Measurements from ENCODE around the gene AKT3.

AKT3 gene

DNA sequence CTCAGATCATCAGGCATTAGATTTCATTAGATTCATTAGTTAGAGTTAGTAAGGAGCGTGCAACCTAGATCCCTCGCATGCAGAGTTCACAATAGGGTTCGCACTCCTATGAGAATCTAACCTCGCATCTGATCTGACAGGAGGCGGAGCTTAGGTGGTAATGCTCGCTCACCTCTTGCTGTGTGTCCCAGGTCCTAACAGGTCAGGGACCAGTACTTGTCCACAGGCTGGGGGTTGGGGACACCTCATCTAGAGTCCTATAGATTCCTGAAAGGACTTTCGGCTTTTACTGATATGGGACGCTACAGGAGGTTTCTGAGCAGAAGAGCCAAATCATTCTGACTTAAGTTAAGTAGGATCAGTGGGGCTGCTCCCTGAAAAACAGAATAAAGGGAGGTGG is 91.4 kb downstream of the AKT3 start:
- H3K27me3 ChIP-seq (replicated peaks; ENCODE audit: insufficient read depth, low read length) = no peaks in the 10 kb centered on the region
- H3F3A ChIP-seq (ENCODE audit: insufficient read depth, low read length) = no peaks in the 10 kb centered on the region
- no peaks in the 10 kb centered on the region for H3K79me2 ChIP-seq (ENCODE audit: low read length)
- no peaks in the 10 kb centered on the region for H3K36me3 ChIP-seq (replicated peaks; ENCODE audit: insufficient read depth, low read length)
- H3K4me1 ChIP-seq (ENCODE audit: low read length) = no peaks in the 10 kb centered on the region
- no peak overlapping the region for H3K4me2 ChIP-seq (ENCODE audit: low read depth, low read length)
- no peaks in the 10 kb centered on the region for H3K9me3 ChIP-seq (replicated peaks; ENCODE audit: insufficient read depth, low read length)
- H4K20me1 ChIP-seq (ENCODE audit: insufficient read depth, low read length) = no peaks in the 10 kb centered on the region
- DNase-seq = no peak
- no peaks in the 10 kb centered on the region for H3K9me2 ChIP-seq (replicated peaks; ENCODE audit: insufficient read depth, low read length)
- H3K9ac ChIP-seq (ENCODE audit: low read length) = no peak overlapping the region
- no peak overlapping the region for H2AFZ ChIP-seq (ENCODE audit: low read length)
- H3K27ac ChIP-seq (ENCODE audit: low read length) = no peak overlapping the region
- H3K4me3 ChIP-seq (ENCODE audit: low read length) = no peak overlapping the region
- TF ChIP-seq EZH2phosphoT487 (IDR thresholded peaks at IDR 0.05; ENCODE audit: low read length) = no peak
- no peak for TF ChIP-seq EZH2 (optimal IDR thresholded peaks at IDR 0.05; ENCODE audit: low read depth, low read length)
- no peak for TF ChIP-seq CTCF (IDR thresholded peaks at IDR 0.05; ENCODE audit: low read length)

DNA sequence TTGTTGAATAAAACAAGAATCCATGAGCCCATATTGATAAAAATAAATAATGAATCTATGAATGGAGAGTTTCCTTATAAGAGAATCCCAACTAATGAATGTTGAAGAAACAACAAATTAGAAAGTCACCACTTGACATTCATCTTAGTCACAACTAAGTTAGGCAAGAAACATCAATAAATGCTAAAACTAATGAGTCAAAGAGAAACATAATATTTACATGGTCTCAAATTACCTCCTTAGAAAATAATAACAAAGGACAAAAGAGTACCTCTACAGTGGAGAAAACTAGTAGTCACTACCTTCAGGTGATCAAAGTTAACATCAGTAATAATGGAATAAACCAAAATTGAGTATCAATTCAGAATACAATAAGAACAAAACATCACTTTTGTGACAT is 93.5 kb downstream of the AKT3 start:
- Histone ChIP-seq H3K79me2 (ENCODE audit: low read length) (no peaks in the 10 kb centered on the region), H3F3A (ENCODE audit: insufficient read depth, low read length) (no peaks in the 10 kb centered on the region), H3K4me3 (ENCODE audit: low read length) (no peak overlapping the region)

DNA sequence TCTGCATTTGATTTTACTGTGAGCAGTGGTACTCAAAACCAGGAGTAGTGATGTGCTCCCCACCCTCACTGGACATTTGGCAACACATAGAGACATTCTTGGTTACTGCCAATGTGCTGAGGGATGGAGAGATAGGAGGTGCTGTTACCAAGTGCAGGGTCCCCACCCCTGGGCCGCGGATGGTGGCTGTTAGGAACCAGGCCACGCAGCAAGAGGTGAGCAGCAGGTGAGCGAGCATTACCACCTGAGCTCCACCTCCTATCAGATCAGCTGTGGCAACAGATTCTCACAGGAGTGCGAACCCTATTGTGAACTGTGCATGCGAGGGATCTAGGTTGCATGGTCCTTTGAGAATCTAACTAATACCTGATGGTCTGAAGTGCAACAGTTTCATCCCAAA is 95.7 kb downstream of the AKT3 start:
- H3K9ac ChIP-seq (ENCODE audit: low read length) = no peak overlapping the region
- TF ChIP-seq EZH2 (optimal IDR thresholded peaks at IDR 0.05; ENCODE audit: low read depth, low read length) (no peak), EZH2phosphoT487 (IDR thresholded peaks at IDR 0.05; ENCODE audit: low read length) (no peak), CTCF (IDR thresholded peaks at IDR 0.05; ENCODE audit: low read length) (no peak)
- H2AFZ ChIP-seq (ENCODE audit: low read length) = no peak overlapping the region
- H3K79me2 ChIP-seq (ENCODE audit: low read length) = no peaks in the 10 kb centered on the region
- no peak overlapping the region for H3K4me3 ChIP-seq (ENCODE audit: low read length)
- H3K9me2 ChIP-seq (replicated peaks; ENCODE audit: insufficient read depth, low read length) = no peaks in the 10 kb centered on the region
- H3K9me3 ChIP-seq (replicated peaks; ENCODE audit: insufficient read depth, low read length) = no peaks in the 10 kb centered on the region
- no peaks in the 10 kb centered on the region for H3K36me3 ChIP-seq (replicated peaks; ENCODE audit: insufficient read depth, low read length)
- no peak overlapping the region for H3K4me2 ChIP-seq (ENCODE audit: low read depth, low read length)
- DNase-seq = no peak
- no peak overlapping the region for H3K27ac ChIP-seq (ENCODE audit: low read length)
- no peaks in the 10 kb centered on the region for H3F3A ChIP-seq (ENCODE audit: insufficient read depth, low read length)
- no peaks in the 10 kb centered on the region for H3K4me1 ChIP-seq (ENCODE audit: low read length)
- no peaks in the 10 kb centered on the region for H4K20me1 ChIP-seq (ENCODE audit: insufficient read depth, low read length)
- H3K27me3 ChIP-seq (replicated peaks; ENCODE audit: insufficient read depth, low read length) = no peaks in the 10 kb centered on the region

More for the DNA sequence above, 93.5 kb downstream of the AKT3 start:
- H3K36me3 ChIP-seq (replicated peaks; ENCODE audit: insufficient read depth, low read length) = no peaks in the 10 kb centered on the region
- H2AFZ ChIP-seq (ENCODE audit: low read length) = no peak overlapping the region
- H3K9ac ChIP-seq (ENCODE audit: low read length) = no peak overlapping the region
- TF ChIP-seq EZH2phosphoT487 (IDR thresholded peaks at IDR 0.05; ENCODE audit: low read length) = no peak
- TF ChIP-seq CTCF (IDR thresholded peaks at IDR 0.05; ENCODE audit: low read length) = no peak
- TF ChIP-seq EZH2 (optimal IDR thresholded peaks at IDR 0.05; ENCODE audit: low read depth, low read length) = no peak
- H4K20me1 ChIP-seq (ENCODE audit: insufficient read depth, low read length) = no peaks in the 10 kb centered on the region
- no peak overlapping the region for H3K4me2 ChIP-seq (ENCODE audit: low read depth, low read length)
- no peak overlapping the region for H3K27ac ChIP-seq (ENCODE audit: low read length)
- H3K27me3 ChIP-seq (replicated peaks; ENCODE audit: insufficient read depth, low read length) = no peaks in the 10 kb centered on the region
- H3K9me3 ChIP-seq (replicated peaks; ENCODE audit: insufficient read depth, low read length) = no peaks in the 10 kb centered on the region
- no peak for DNase-seq
- no peaks in the 10 kb centered on the region for H3K9me2 ChIP-seq (replicated peaks; ENCODE audit: insufficient read depth, low read length)
- H3K4me1 ChIP-seq (ENCODE audit: low read length) = no peaks in the 10 kb centered on the region

Measured in MM.1S (cell line).